HG03571 (cell line): Measurements from ENCODE around the gene KRTAP5-10.
"Not testable (repeated sequence)": the region's sequence is repeated elsewhere in the genome, so short reads cannot be mapped to it uniquely, and the experiment has no call there.

Source experiments
- ATAC-seq: cut with Tn5 transposase; IDR thresholded peaks from one replicate; pipeline ENCODE4 v1.9.1; 2021; ENCODE audit not compliant: unreplicated experiment

Gene KRTAP5-10

GRCh38 chr11:71542382-71542781, 23.0 kb upstream of the KRTAP5-10 start:
- ATAC-seq, result no peak

GRCh38 chr11:71542879-71543777, 22.2 kb upstream of the KRTAP5-10 start:
- ATAC-seq, result no peak

GRCh38 chr11:71543866-71544265, 21.5 kb upstream of the KRTAP5-10 start:
- no peak for ATAC-seq

GRCh38 chr11:71544525-71545214, 20.7 kb upstream of the KRTAP5-10 start:
- no peak for ATAC-seq

- ATAC-seq, result no peak
Measured at GRCh38 chr11:71545405-71545966, 19.9 kb upstream of the KRTAP5-10 start.

- ATAC-seq, result no peak
Measured at GRCh38 chr11:71548120-71548519, 17.2 kb upstream of the KRTAP5-10 start, which contains the start of gene KRTAP5-9. KRTAP5-9 (plus strand) TSS chr11:71548420; CDS start chr11:71548658, 238 bp downstream.

- no peak for ATAC-seq
Measured at GRCh38 chr11:71548716-71549151, 16.6 kb upstream of the KRTAP5-10 start.

- no peak for ATAC-seq
Measured at GRCh38 chr11:71551711-71552110, 13.7 kb upstream of the KRTAP5-10 start.

GRCh38 chr11:71554996-71555395, 10.4 kb upstream of the KRTAP5-10 start:
- ATAC-seq, result no peak

- no peak for ATAC-seq
Measured at GRCh38 chr11:71555508-71555907, 9.9 kb upstream of the KRTAP5-10 start.

- ATAC-seq, result no peak
Measured at GRCh38 chr11:71556018-71556417, 9.3 kb upstream of the KRTAP5-10 start.

GRCh38 chr11:71557257-71557656, 8.1 kb upstream of the KRTAP5-10 start:
- no peak for ATAC-seq

GRCh38 chr11:71558996-71559395, 6.4 kb upstream of the KRTAP5-10 start:
- no peak for ATAC-seq

- ATAC-seq, result no peak
Measured at GRCh38 chr11:71562120-71562519, 3.2 kb upstream of the KRTAP5-10 start.

GRCh38 chr11:71563406-71563805, 2.0 kb upstream of the KRTAP5-10 start:
- ATAC-seq, result no peak

GRCh38 chr11:71564430-71564829, 933 bp upstream of the KRTAP5-10 start:
- no peak for ATAC-seq

- no peak for ATAC-seq
Measured at GRCh38 chr11:71566081-71566620, 788 bp downstream of the KRTAP5-10 start.

GRCh38 chr11:71566626-71567599, 1.6 kb downstream of the KRTAP5-10 start:
- not testable (repeated sequence) for ATAC-seq

GRCh38 chr11:71567633-71568032, 2.3 kb downstream of the KRTAP5-10 start:
- not testable (repeated sequence) for ATAC-seq

- ATAC-seq, result no peak
Measured at GRCh38 chr11:71568704-71569349, 3.5 kb downstream of the KRTAP5-10 start.
